Fibroblast of skin of right quadriceps (primary cell): ENCODE measurements around the gene NAIP.
"Not testable (repeated sequence)": the region's sequence is repeated elsewhere in the genome, so short reads cannot be mapped to it uniquely, and the experiment has no call there.

Source experiments
- DNase-seq: peaks from one replicate; pipeline ENCODE4 v3.0.0-alpha.2; 2013

Gene NAIP

GRCh38 chr5:71025289-71025953, at the start of gene NAIP:
TSS of gene NAIP (minus strand) at chr5:71025339. CDS start at chr5:71012915, 12,424 bp downstream.
- not testable (repeated sequence) for DNase-seq

GRCh38 chr5:71067262-71067928, 42.3 kb upstream of the NAIP start, which contains the start of gene GTF2H2:
TSS of gene GTF2H2 (minus strand) at chr5:71067676. CDS start at chr5:71062763, 4,913 bp downstream.
- not testable (repeated sequence) for DNase-seq

GRCh38 chr5:71061322-71061721, 36.2 kb upstream of the NAIP start:
- DNase-seq, result not testable (repeated sequence)

GRCh38 chr5:71059426-71059825, 34.3 kb upstream of the NAIP start:
- not testable (repeated sequence) for DNase-seq

- DNase-seq, result not testable (repeated sequence)
These were observed 19.7 kb upstream of the NAIP start for GRCh38 chr5:71044808-71045207.

GRCh38 chr5:71044128-71044527, 19.0 kb upstream of the NAIP start:
- DNase-seq, result not testable (repeated sequence)

- DNase-seq, result not testable (repeated sequence)
These were observed 6.1 kb upstream of the NAIP start for GRCh38 chr5:71031046-71031776.

GRCh38 chr5:71020643-71021042, 4.5 kb downstream of the NAIP start:
- not testable (repeated sequence) for DNase-seq

GRCh38 chr5:71018376-71019005, 6.6 kb downstream of the NAIP start:
- not testable (repeated sequence) for DNase-seq

- DNase-seq, result no peak
These were observed 11.0 kb downstream of the NAIP start for GRCh38 chr5:71014176-71014575.

GRCh38 chr5:71013575-71013974, 11.6 kb downstream of the NAIP start:
- no peak for DNase-seq

GRCh38 chr5:71011194-71011792, 13.8 kb downstream of the NAIP start:
- no peak for DNase-seq

GRCh38 chr5:71006983-71007382, 18.2 kb downstream of the NAIP start:
- DNase-seq, result not testable (repeated sequence)

GRCh38 chr5:70984882-70985281, 40.3 kb downstream of the NAIP start:
- DNase-seq, result not testable (repeated sequence)

- DNase-seq, result not testable (repeated sequence)
These were observed 57.9 kb downstream of the NAIP start for GRCh38 chr5:70967220-70967619.

- not testable (repeated sequence) for DNase-seq
These were observed 60.6 kb downstream of the NAIP start for GRCh38 chr5:70964531-70964930.

GRCh38 chr5:70953068-70953467, 72.1 kb downstream of the NAIP start:
- not testable (repeated sequence) for DNase-seq

- not testable (repeated sequence) for DNase-seq
These were observed 92.6 kb downstream of the NAIP start for GRCh38 chr5:70932560-70932959.

GRCh38 chr5:70931709-70932368, 93.3 kb downstream of the NAIP start:
- not testable (repeated sequence) for DNase-seq

- not testable (repeated sequence) for DNase-seq
These were observed 100.0 kb downstream of the NAIP start for GRCh38 chr5:70925211-70925562.
